ENCODE data around the gene LRRC7. TPM values are rescaled to one million over a fixed set of nuclear protein-coding genes. Genes with fewer than 3 reads are reported as not detected.

Gene LRRC7
- total and polyA plus RNA-seq, 2 of the 8 experiments (the other 6 are each of a cell fraction or from before 2014, with no cell fraction given) = 0.03 to 0.17 TPM

DNA sequence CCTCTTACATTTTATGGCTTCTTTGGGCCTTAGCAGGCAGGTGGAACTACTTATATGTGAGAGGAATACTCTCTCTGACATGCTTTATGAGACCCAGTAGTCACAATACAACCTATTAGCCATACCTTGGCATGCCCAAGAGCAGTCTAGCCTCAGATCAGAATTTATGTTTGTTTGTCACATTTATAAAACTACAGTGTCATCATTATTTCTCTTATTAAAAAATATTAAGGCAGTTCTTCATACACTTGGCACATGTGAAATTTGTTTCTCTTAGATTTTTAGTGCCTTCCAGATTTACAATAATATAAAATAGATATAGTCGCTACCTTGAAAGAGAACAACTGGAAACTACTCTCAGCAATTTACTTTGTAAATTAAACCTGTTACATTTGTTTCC is 519.2 kb downstream of the LRRC7 start (continued):
- TF ChIP-seq BCL11A (IDR thresholded peaks at IDR 0.05; ENCODE audit: low read depth in 2 of 2, low read length in 2 of 2) (no peak), TBP (IDR thresholded peaks at IDR 0.05; ENCODE audit: low read depth, low read length) (no peak), RXRA (IDR thresholded peaks at IDR 0.05; ENCODE audit: insufficient read depth, low read depth, low read length) (no peak), CTBP2 (IDR thresholded peaks at IDR 0.05; ENCODE audit: borderline replicate concordance, insufficient read depth, insufficient read length, low read length) (no peak)
